ENCODE data around the gene FOXJ3.

The FOXJ3 gene

DNA sequence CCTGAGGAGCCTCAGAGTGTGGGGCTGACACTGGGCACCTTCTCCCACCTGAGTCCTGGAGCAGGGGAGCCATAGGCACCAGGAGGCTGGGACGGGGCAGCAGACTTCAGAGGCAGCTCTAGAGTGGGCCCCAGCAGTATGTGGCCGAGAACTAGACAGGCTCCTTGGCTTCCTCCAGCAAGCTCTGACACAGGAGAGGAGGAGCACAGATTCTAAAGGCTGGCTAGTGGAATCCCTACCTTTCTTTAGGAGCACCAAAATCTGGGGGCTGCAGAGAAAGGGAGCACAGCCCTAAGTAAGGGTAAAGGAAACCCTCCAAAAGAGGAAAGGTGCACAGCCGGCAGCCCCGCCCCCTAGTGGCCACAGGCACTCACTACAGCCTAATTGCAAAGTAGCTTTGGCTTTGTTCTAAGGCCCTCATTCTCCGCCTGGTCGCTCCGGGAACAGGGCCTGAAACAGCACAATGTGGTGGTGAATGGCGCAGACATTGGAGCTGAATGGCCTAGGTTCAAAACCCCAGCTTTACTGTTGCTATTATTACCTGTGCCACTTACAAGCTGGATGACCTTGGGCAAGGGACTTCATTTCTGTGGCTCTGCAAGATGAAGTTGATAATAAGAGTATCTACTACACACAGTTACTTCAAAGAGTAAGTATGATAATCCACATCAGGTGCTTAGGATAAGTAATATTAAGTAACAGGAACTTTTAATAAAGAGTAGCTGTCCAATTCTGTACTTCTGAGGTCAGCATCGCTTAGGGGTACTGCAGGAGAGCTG lies 161.7 kb downstream of the FOXJ3 start:
- Histone ChIP-seq H3K27ac (ENCODE audit: extremely low read depth, low read depth, low read length) (no peak overlapping the region), H3K4me3 (ENCODE audit: low read depth, low read length) (no peak overlapping the region), H3K9me3 (ENCODE audit: control insufficient read depth, insufficient read depth, low read depth, low read length) (no peaks in the 10 kb centered on the region), H3K4me1 (ENCODE audit: control insufficient read depth, insufficient read depth, low read length) (peaks cover 11% of the 10 kb centered on the region), H3K36me3 (ENCODE audit: control insufficient read depth in 2 of 2, insufficient read depth in 1 of 2, low read length in 2 of 2) (no peaks in the 10 kb centered on the region)
- POLR2A ChIA-PET: no interaction called here
- peak; percentile 72; the same call in 1 of the 2 replicates for TF ChIP-seq ZFP69B (tag by site-specific recombination; IDR thresholded peaks at IDR 0.05)
- peak; percentile 44; the same call in 1 of the 2 replicates for TF ChIP-seq ZBTB48 (tag by site-specific recombination; IDR thresholded peaks at IDR 0.05)
- no peak for TF ChIP-seq ZNF302 (tag by site-specific recombination; IDR thresholded peaks at IDR 0.05; ENCODE audit: low read depth)
- no peak for TF ChIP-seq ZNF366 (tag by site-specific recombination; conservative IDR thresholded peaks at IDR 0.05)
- TF ChIP-seq, protein P1, sequence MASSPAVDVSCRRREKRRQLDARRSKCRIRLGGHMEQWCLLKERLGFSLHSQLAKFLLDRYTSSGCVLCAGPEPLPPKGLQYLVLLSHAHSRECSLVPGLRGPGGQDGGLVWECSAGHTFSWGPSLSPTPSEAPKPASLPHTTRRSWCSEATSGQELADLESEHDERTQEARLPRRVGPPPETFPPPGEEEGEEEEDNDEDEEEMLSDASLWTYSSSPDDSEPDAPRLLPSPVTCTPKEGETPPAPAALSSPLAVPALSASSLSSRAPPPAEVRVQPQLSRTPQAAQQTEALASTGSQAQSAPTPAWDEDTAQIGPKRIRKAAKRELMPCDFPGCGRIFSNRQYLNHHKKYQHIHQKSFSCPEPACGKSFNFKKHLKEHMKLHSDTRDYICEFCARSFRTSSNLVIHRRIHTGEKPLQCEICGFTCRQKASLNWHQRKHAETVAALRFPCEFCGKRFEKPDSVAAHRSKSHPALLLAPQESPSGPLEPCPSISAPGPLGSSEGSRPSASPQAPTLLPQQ (tag by site-specific recombination; IDR thresholded peaks at IDR 0.05): peak; percentile 70
- no peak for TF ChIP-seq ZFP41 (tag by site-specific recombination; IDR thresholded peaks at IDR 0.05; ENCODE audit: borderline replicate concordance)
- TF ChIP-seq, protein P2, sequence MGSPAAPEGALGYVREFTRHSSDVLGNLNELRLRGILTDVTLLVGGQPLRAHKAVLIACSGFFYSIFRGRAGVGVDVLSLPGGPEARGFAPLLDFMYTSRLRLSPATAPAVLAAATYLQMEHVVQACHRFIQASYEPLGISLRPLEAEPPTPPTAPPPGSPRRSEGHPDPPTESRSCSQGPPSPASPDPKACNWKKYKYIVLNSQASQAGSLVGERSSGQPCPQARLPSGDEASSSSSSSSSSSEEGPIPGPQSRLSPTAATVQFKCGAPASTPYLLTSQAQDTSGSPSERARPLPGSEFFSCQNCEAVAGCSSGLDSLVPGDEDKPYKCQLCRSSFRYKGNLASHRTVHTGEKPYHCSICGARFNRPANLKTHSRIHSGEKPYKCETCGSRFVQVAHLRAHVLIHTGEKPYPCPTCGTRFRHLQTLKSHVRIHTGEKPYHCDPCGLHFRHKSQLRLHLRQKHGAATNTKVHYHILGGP (tag by site-specific recombination; IDR thresholded peaks at IDR 0.05): no peak
- TF ChIP-seq ZNF654 (tag by site-specific recombination; IDR thresholded peaks at IDR 0.05; ENCODE audit: low read depth): peak; percentile 40
- TF ChIP-seq ZNF248 (tag by site-specific recombination; IDR thresholded peaks at IDR 0.05): no peak
- no peak for TF ChIP-seq OVOL3 (tag by site-specific recombination; IDR thresholded peaks at IDR 0.05)
- TF ChIP-seq ZNF23 (tag by site-specific recombination; IDR thresholded peaks at IDR 0.05; ENCODE audit: borderline replicate concordance): no peak
- TF ChIP-seq, protein P3, sequence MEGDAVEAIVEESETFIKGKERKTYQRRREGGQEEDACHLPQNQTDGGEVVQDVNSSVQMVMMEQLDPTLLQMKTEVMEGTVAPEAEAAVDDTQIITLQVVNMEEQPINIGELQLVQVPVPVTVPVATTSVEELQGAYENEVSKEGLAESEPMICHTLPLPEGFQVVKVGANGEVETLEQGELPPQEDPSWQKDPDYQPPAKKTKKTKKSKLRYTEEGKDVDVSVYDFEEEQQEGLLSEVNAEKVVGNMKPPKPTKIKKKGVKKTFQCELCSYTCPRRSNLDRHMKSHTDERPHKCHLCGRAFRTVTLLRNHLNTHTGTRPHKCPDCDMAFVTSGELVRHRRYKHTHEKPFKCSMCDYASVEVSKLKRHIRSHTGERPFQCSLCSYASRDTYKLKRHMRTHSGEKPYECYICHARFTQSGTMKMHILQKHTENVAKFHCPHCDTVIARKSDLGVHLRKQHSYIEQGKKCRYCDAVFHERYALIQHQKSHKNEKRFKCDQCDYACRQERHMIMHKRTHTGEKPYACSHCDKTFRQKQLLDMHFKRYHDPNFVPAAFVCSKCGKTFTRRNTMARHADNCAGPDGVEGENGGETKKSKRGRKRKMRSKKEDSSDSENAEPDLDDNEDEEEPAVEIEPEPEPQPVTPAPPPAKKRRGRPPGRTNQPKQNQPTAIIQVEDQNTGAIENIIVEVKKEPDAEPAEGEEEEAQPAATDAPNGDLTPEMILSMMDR (tag by site-specific recombination; IDR thresholded peaks at IDR 0.05): peak; percentile 81
- TF ChIP-seq ZBTB17 (tag by site-specific recombination; IDR thresholded peaks at IDR 0.05): peak; percentile 39; the same call in 1 of the 2 replicates
- TF ChIP-seq ZNF677 (tag by site-specific recombination; IDR thresholded peaks at IDR 0.05): no peak
- CTCF ChIA-PET: interaction anchor here (0.5 to 4.3 kb wide), 68 partner anchors 8 to 1908 kb away, joined by 3 to 32 read pairs (median 4); partner anchors contain the start of genes FOXJ3 and GUCA2A

DNA sequence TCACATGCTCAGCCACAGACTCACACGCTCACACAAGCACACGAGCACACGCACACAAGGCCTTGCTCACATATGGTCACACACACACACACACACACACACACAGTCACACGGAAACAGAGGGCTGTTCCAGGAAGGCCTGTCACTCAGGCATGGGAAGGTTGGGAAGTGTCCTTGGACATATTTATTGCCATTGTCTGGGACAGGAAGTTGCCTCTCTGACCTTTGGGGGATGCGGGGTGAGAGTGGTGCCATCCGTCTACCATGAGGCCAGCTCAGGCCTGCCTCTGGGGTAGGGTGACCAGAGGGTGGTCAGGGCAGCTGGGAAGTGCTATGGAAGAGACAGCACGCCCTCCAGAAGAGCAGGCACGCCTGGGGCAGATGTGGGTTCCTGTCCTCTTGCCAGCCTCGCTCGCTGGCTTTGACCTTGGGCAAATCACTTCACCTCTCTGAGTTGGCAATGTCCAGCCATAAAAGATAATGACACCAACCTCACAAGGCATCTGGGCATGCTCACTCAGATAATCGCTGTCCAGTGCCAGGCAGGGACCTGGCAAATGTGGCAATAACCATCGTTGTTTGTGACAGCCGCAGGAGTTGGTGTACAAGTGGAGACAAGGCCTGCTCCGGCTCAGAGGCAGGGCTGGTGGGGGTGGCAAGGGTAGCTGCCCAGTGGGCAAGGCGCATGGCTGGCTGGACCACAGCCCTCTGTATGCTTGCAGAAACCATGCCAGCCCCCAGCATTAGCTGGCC lies 162.5 kb downstream of the FOXJ3 start:
- H3K4me1 ChIP-seq (ENCODE audit: control insufficient read depth, insufficient read depth, low read length): peaks cover 4% of the 10 kb centered on the region
- H3K9me3 ChIP-seq (ENCODE audit: control insufficient read depth, insufficient read depth, low read depth, low read length): no peaks in the 10 kb centered on the region
- POLR2A ChIA-PET: no interaction called here
- CTCF ChIA-PET: interaction anchor here (0.5 to 4.3 kb wide), 43 partner anchors 9 to 1908 kb away, joined by 3 to 32 read pairs (median 4); partner anchors contain the start of genes FOXJ3 and GUCA2A
- no peak overlapping the region for H3K4me3 ChIP-seq (ENCODE audit: low read depth, low read length)
- no peak overlapping the region for H3K27ac ChIP-seq (ENCODE audit: extremely low read depth, low read depth, low read length)
- TF ChIP-seq, protein P4, sequence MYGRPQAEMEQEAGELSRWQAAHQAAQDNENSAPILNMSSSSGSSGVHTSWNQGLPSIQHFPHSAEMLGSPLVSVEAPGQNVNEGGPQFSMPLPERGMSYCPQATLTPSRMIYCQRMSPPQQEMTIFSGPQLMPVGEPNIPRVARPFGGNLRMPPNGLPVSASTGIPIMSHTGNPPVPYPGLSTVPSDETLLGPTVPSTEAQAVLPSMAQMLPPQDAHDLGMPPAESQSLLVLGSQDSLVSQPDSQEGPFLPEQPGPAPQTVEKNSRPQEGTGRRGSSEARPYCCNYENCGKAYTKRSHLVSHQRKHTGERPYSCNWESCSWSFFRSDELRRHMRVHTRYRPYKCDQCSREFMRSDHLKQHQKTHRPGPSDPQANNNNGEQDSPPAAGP (tag by site-specific recombination; IDR thresholded peaks at IDR 0.05): no peak
- TF ChIP-seq, protein P5, sequence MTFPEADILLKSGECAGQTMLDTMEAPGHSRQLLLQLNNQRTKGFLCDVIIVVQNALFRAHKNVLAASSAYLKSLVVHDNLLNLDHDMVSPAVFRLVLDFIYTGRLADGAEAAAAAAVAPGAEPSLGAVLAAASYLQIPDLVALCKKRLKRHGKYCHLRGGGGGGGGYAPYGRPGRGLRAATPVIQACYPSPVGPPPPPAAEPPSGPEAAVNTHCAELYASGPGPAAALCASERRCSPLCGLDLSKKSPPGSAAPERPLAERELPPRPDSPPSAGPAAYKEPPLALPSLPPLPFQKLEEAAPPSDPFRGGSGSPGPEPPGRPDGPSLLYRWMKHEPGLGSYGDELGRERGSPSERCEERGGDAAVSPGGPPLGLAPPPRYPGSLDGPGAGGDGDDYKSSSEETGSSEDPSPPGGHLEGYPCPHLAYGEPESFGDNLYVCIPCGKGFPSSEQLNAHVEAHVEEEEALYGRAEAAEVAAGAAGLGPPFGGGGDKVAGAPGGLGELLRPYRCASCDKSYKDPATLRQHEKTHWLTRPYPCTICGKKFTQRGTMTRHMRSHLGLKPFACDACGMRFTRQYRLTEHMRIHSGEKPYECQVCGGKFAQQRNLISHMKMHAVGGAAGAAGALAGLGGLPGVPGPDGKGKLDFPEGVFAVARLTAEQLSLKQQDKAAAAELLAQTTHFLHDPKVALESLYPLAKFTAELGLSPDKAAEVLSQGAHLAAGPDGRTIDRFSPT (tag by site-specific recombination; IDR thresholded peaks at IDR 0.05): 0 out of 2 replicates have a peak, but pooled peaks have one; percentile 33
- peak; percentile 75 for TF ChIP-seq ZNF341 (tag by site-specific recombination; IDR thresholded peaks at IDR 0.05; ENCODE audit: low read depth)
- no peak for TF ChIP-seq REPIN1 (tag by site-specific recombination; IDR thresholded peaks at IDR 0.05; ENCODE audit: low read depth)
- no peak for TF ChIP-seq ZNF670 (tag by site-specific recombination; IDR thresholded peaks at IDR 0.05; ENCODE audit: low read depth)
- TF ChIP-seq, protein P6, sequence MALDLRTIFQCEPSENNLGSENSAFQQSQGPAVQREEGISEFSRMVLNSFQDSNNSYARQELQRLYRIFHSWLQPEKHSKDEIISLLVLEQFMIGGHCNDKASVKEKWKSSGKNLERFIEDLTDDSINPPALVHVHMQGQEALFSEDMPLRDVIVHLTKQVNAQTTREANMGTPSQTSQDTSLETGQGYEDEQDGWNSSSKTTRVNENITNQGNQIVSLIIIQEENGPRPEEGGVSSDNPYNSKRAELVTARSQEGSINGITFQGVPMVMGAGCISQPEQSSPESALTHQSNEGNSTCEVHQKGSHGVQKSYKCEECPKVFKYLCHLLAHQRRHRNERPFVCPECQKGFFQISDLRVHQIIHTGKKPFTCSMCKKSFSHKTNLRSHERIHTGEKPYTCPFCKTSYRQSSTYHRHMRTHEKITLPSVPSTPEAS (tag by site-specific recombination; IDR thresholded peaks at IDR 0.05): peak; percentile 54; the same call in 1 of the 2 replicates
- no peaks in the 10 kb centered on the region for H3K36me3 ChIP-seq (ENCODE audit: control insufficient read depth in 2 of 2, insufficient read depth in 1 of 2, low read length in 2 of 2)

All from HEK293 (cell line).